ENCODE measurements around the gene ZNF385D. TPM values are rescaled to one million over a fixed set of nuclear protein-coding genes. Genes with fewer than 3 reads are reported as not detected.

Gene ZNF385D
- total RNA-seq, 1 experiment from 2014 or later: not detected

DNA sequence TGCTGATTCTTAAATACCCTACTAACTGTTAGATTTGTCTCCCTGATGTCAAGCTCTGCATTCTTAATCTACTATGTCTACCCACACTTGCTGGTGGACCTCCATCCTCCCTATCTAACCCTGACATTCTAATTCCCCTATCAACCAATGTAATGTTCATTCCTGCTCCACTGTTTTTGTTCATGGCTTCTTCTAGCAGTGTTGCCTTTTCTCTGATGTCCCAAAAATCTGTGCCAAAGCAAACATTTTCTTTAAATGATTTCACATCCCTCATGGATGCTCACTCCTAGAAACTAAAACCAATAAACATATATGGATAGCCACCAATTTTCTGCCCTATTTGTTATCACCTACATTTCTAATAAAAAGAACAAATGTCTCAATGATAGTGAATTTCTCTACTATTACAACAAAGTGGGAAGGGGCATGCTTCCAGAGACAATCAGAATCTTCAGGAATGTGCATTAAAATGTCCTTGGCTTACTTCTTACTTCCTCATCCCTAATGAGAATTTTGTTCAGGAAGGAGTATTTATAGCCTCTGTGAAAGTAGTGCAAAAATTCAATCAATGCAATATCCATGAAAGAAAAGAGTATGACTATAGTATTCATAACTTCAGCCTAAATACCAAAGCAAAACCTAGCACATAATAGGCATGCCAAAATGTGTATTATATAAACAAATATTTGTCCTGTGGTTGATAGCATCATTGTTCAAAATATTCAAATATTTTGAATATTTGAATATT lies 273.3 kb downstream of the ZNF385D start:
- no peak overlapping the region for H2AFZ ChIP-seq (ENCODE audit: low read depth, low read length, poor library complexity, severe bottlenecking)
- H3K9me2 ChIP-seq (ENCODE audit: insufficient read depth): no peaks in the 10 kb centered on the region
- no peaks in the 10 kb centered on the region for H3K27me3 ChIP-seq (ENCODE audit: insufficient read depth, low read length)
- ChIA-PET RAD21 (ENCODE audit: low non-redundant PET in 1 of 2, low total read pairs in 2 of 2, uncharacterized antibody in 2 of 2, unreplicated experiment in 2 of 2) (no interaction called here), CTCF (no interaction called here), POLR2A (no interaction called here)
- no peak for DNase-seq (ENCODE audit: low read depth, low spot score)
- H3K4me3 ChIP-seq (replicated peaks in 1 of 2; ENCODE audit: low read depth in 1 of 2, low read length in 2 of 2): no peak overlapping the region
- no peaks in the 10 kb centered on the region for H3K36me3 ChIP-seq (ENCODE audit: control insufficient read depth in 1 of 2, insufficient read depth in 2 of 2, low read length in 2 of 2)
- H3K4me2 ChIP-seq (ENCODE audit: low read length): no peak overlapping the region
- ATAC-seq: no peak
- no peaks in the 10 kb centered on the region for H4K20me1 ChIP-seq (ENCODE audit: insufficient read depth)
- no TSS peak for BruUV-seq (replicated peaks)
- no peak overlapping the region for H3K27ac ChIP-seq (ENCODE audit: low read depth, low read length)
- no peak overlapping the region for H3K9ac ChIP-seq (ENCODE audit: low read length)
- peaks cover 4 to 6% of the 10 kb centered on the region in 2 experiments; a peak in 2 of 4 replicates for H3K9me3 ChIP-seq (ENCODE audit: control insufficient read depth in 1 of 2, insufficient read depth in 1 of 2, low read depth in 1 of 2, low read length in 2 of 2)
- TF ChIP-seq, protein P1, sequence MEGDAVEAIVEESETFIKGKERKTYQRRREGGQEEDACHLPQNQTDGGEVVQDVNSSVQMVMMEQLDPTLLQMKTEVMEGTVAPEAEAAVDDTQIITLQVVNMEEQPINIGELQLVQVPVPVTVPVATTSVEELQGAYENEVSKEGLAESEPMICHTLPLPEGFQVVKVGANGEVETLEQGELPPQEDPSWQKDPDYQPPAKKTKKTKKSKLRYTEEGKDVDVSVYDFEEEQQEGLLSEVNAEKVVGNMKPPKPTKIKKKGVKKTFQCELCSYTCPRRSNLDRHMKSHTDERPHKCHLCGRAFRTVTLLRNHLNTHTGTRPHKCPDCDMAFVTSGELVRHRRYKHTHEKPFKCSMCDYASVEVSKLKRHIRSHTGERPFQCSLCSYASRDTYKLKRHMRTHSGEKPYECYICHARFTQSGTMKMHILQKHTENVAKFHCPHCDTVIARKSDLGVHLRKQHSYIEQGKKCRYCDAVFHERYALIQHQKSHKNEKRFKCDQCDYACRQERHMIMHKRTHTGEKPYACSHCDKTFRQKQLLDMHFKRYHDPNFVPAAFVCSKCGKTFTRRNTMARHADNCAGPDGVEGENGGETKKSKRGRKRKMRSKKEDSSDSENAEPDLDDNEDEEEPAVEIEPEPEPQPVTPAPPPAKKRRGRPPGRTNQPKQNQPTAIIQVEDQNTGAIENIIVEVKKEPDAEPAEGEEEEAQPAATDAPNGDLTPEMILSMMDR (IDR thresholded peaks at IDR 0.05 in 2 of 3, conservative IDR thresholded peaks at IDR 0.05 in 1 of 3; ENCODE audit: borderline replicate concordance in 1 of 3, insufficient read depth in 1 of 3, low read depth in 2 of 3, low read length in 2 of 3): no peak
- no peak for TF ChIP-seq ZNF274 (IDR thresholded peaks at IDR 0.05; ENCODE audit: low read depth, low read length)
- no peak for TF ChIP-seq EZH2phosphoT487 (IDR thresholded peaks at IDR 0.05; ENCODE audit: borderline replicate concordance)
- TF ChIP-seq, protein P2, sequence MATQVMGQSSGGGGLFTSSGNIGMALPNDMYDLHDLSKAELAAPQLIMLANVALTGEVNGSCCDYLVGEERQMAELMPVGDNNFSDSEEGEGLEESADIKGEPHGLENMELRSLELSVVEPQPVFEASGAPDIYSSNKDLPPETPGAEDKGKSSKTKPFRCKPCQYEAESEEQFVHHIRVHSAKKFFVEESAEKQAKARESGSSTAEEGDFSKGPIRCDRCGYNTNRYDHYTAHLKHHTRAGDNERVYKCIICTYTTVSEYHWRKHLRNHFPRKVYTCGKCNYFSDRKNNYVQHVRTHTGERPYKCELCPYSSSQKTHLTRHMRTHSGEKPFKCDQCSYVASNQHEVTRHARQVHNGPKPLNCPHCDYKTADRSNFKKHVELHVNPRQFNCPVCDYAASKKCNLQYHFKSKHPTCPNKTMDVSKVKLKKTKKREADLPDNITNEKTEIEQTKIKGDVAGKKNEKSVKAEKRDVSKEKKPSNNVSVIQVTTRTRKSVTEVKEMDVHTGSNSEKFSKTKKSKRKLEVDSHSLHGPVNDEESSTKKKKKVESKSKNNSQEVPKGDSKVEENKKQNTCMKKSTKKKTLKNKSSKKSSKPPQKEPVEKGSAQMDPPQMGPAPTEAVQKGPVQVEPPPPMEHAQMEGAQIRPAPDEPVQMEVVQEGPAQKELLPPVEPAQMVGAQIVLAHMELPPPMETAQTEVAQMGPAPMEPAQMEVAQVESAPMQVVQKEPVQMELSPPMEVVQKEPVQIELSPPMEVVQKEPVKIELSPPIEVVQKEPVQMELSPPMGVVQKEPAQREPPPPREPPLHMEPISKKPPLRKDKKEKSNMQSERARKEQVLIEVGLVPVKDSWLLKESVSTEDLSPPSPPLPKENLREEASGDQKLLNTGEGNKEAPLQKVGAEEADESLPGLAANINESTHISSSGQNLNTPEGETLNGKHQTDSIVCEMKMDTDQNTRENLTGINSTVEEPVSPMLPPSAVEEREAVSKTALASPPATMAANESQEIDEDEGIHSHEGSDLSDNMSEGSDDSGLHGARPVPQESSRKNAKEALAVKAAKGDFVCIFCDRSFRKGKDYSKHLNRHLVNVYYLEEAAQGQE (IDR thresholded peaks at IDR 0.05; ENCODE audit: low read depth): no peak
- TF ChIP-seq, protein P3, sequence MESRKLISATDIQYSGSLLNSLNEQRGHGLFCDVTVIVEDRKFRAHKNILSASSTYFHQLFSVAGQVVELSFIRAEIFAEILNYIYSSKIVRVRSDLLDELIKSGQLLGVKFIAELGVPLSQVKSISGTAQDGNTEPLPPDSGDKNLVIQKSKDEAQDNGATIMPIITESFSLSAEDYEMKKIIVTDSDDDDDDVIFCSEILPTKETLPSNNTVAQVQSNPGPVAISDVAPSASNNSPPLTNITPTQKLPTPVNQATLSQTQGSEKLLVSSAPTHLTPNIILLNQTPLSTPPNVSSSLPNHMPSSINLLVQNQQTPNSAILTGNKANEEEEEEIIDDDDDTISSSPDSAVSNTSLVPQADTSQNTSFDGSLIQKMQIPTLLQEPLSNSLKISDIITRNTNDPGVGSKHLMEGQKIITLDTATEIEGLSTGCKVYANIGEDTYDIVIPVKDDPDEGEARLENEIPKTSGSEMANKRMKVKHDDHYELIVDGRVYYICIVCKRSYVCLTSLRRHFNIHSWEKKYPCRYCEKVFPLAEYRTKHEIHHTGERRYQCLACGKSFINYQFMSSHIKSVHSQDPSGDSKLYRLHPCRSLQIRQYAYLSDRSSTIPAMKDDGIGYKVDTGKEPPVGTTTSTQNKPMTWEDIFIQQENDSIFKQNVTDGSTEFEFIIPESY (IDR thresholded peaks at IDR 0.05; ENCODE audit: extremely low read depth, insufficient replicate concordance, low read length): no peak
- TF ChIP-seq POLR2A (IDR thresholded peaks at IDR 0.05; ENCODE audit: borderline replicate concordance, extremely low read depth, insufficient read depth, insufficient read length): no peak
- no peak for TF ChIP-seq SP1 (IDR thresholded peaks at IDR 0.05; ENCODE audit: low read depth)
- TF ChIP-seq YY1 (IDR thresholded peaks at IDR 0.05; ENCODE audit: extremely low read depth, insufficient replicate concordance, low read depth, low read length): no peak
- no peak for TF ChIP-seq RAD21 (IDR thresholded peaks at IDR 0.05; ENCODE audit: low read depth)
- no peak for TF ChIP-seq SRF (IDR thresholded peaks at IDR 0.05; ENCODE audit: low read depth)
- no peak for TF ChIP-seq JUND (IDR thresholded peaks at IDR 0.05)
- TF ChIP-seq CBX3 (IDR thresholded peaks at IDR 0.05; ENCODE audit: low read depth): no peak
- TF ChIP-seq TCF7L2 (IDR thresholded peaks at IDR 0.05; ENCODE audit: borderline replicate concordance, extremely low read depth, insufficient read depth, insufficient read length): no peak
- no peak for TF ChIP-seq ZFX (IDR thresholded peaks at IDR 0.05)
- no peak for TF ChIP-seq EZH2 (IDR thresholded peaks at IDR 0.05)
- no peak for TF ChIP-seq ELF1 (IDR thresholded peaks at IDR 0.05; ENCODE audit: borderline replicate concordance, low read depth)
- TF ChIP-seq, protein P4, sequence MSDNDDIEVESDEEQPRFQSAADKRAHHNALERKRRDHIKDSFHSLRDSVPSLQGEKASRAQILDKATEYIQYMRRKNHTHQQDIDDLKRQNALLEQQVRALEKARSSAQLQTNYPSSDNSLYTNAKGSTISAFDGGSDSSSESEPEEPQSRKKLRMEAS (IDR thresholded peaks at IDR 0.05): no peak
- TF ChIP-seq CEBPB (IDR thresholded peaks at IDR 0.05; ENCODE audit: low read depth): no peak
- no peak for TF ChIP-seq EGR1 (IDR thresholded peaks at IDR 0.05; ENCODE audit: low read depth)
- no peaks in the 10 kb centered on the region for H3K79me2 ChIP-seq (ENCODE audit: insufficient read depth, low read length)
- H3K4me1 ChIP-seq (ENCODE audit: control insufficient read depth in 1 of 2, insufficient read depth in 2 of 2, low read length in 2 of 2): no peaks in the 10 kb centered on the region
- intact Hi-C loops (cut with micrococcal nuclease): no loop called here

Measured in HCT116 (cell line).